ENCODE data around the gene MAP3K20. TPM values are rescaled to one million over a fixed set of nuclear protein-coding genes. Genes with fewer than 3 reads are reported as not detected.

Gene MAP3K20
- total RNA-seq, 2 donors from 2014 or later = 45.9 to 79.6 TPM

GRCh38 chr2:173216668-173217067, 141.0 kb downstream of the MAP3K20 start:
- Histone ChIP-seq H3K27ac (no peak overlapping the region), H3K27me3 (replicated peaks; ENCODE audit: insufficient read depth) (no peaks in the 10 kb centered on the region), H3K9me3 (no peaks in the 10 kb centered on the region), H3K4me3 (no peak overlapping the region), H3K36me3 (peaks cover 6% of the 10 kb centered on the region), H3K4me1 (ENCODE audit: control insufficient read depth in 1 of 2, low read depth in 2 of 2) (peaks cover 0 to 15% of the 10 kb centered on the region in 2 donors)
- ATAC-seq (ENCODE audit: insufficient number of reproducible peaks, low FRiP score, low read depth) (no peak), DNase-seq (ENCODE audit: low spot score) (no peak)
- TF ChIP-seq, protein P1, sequence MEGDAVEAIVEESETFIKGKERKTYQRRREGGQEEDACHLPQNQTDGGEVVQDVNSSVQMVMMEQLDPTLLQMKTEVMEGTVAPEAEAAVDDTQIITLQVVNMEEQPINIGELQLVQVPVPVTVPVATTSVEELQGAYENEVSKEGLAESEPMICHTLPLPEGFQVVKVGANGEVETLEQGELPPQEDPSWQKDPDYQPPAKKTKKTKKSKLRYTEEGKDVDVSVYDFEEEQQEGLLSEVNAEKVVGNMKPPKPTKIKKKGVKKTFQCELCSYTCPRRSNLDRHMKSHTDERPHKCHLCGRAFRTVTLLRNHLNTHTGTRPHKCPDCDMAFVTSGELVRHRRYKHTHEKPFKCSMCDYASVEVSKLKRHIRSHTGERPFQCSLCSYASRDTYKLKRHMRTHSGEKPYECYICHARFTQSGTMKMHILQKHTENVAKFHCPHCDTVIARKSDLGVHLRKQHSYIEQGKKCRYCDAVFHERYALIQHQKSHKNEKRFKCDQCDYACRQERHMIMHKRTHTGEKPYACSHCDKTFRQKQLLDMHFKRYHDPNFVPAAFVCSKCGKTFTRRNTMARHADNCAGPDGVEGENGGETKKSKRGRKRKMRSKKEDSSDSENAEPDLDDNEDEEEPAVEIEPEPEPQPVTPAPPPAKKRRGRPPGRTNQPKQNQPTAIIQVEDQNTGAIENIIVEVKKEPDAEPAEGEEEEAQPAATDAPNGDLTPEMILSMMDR (IDR thresholded peaks at IDR 0.05) = no peak

DNA sequence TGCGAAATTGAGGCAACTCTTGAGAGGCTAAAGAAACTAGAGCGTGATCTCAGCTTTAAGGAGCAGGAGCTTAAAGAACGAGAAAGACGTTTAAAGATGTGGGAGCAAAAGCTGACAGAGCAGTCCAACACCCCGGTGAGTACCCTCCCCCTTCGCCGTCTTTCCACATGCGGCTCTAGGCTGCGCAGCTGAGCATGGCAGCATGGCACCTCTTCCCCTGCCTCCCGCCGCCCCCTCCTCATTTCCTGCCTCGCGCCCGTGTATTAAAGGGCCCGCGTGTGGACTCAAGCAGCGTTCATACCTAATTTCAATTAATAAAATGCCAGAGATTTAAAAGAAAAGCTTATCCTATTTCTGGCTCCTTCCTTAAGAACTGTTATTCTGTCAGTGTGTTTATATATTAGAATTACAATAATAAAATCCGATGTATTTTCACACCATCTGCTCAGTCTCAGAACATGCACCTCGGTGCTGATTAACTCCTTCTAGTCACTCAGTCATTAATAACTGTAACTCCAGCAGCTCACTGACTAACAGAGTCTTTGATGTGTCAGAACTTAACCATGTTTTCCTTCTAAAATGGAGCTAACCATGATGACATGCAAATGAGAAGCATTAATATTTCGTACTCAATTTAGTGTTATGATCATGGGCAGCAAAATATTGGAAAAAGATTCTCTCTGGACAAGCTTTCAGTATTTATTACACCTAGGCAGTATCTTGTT, 141.6 kb downstream of the MAP3K20 start:
- TF ChIP-seq, protein P1 (IDR thresholded peaks at IDR 0.05) = no peak
- no peak overlapping the region for H3K4me3 ChIP-seq
- no peaks in the 10 kb centered on the region for H3K27me3 ChIP-seq (replicated peaks; ENCODE audit: insufficient read depth)
- no peaks in the 10 kb centered on the region for H3K9me3 ChIP-seq
- no peak for ATAC-seq (ENCODE audit: insufficient number of reproducible peaks, low FRiP score, low read depth)
- peaks cover 0 to 15% of the 10 kb centered on the region in 2 donors for H3K4me1 ChIP-seq (ENCODE audit: control insufficient read depth in 1 of 2, low read depth in 2 of 2)
- peaks cover 6% of the 10 kb centered on the region for H3K36me3 ChIP-seq
- no peak overlapping the region for H3K27ac ChIP-seq
- DNase-seq (ENCODE audit: low spot score) = no peak

GRCh38 chr2:173218326-173219056, 142.8 kb downstream of the MAP3K20 start:
- ATAC-seq (ENCODE audit: insufficient number of reproducible peaks, low FRiP score, low read depth) (no peak), DNase-seq (ENCODE audit: low spot score) (no peak)
- Histone ChIP-seq H3K4me1 (ENCODE audit: control insufficient read depth in 1 of 2, low read depth in 2 of 2) (peaks cover 0 to 15% of the 10 kb centered on the region in 2 donors), H3K27ac (no peak overlapping the region), H3K4me3 (no peak overlapping the region), H3K36me3 (peaks cover 6% of the 10 kb centered on the region), H3K27me3 (replicated peaks; ENCODE audit: insufficient read depth) (no peaks in the 10 kb centered on the region), H3K9me3 (no peaks in the 10 kb centered on the region)
- TF ChIP-seq, protein P1 (IDR thresholded peaks at IDR 0.05) = no peak

DNA sequence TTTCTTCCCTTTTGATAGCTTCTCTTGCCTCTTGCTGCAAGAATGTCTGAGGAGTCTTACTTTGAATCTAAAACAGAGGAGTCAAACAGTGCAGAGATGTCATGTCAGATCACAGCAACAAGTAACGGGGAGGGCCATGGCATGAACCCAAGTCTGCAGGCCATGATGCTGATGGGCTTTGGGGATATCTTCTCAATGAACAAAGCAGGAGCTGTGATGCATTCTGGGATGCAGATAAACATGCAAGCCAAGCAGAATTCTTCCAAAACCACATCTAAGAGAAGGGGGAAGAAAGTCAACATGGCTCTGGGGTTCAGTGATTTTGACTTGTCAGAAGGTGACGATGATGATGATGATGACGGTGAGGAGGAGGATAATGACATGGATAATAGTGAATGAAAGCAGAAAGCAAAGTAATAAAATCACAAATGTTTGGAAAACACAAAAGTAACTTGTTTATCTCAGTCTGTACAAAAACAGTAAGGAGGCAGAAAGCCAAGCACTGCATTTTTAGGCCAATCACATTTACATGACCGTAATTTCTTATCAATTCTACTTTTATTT, 145.6 kb downstream of the MAP3K20 start:
- TF ChIP-seq, protein P1 (IDR thresholded peaks at IDR 0.05) = no peak
- Histone ChIP-seq H3K9me3 (no peaks in the 10 kb centered on the region), H3K27ac (no peak overlapping the region), H3K27me3 (replicated peaks; ENCODE audit: insufficient read depth) (no peaks in the 10 kb centered on the region), H3K4me1 (ENCODE audit: control insufficient read depth in 1 of 2, low read depth in 2 of 2) (peaks cover 0 to 15% of the 10 kb centered on the region in 2 donors), H3K36me3 (peaks cover 6% of the 10 kb centered on the region), H3K4me3 (no peak overlapping the region)
- DNase-seq (ENCODE audit: low spot score) (no peak), ATAC-seq (ENCODE audit: insufficient number of reproducible peaks, low FRiP score, low read depth) (no peak)

GRCh38 chr2:173221937-173222594, 146.4 kb downstream of the MAP3K20 start:
- no peak for DNase-seq (ENCODE audit: low spot score)
- TF ChIP-seq, protein P1 (IDR thresholded peaks at IDR 0.05) = no peak
- peaks cover 0 to 15% of the 10 kb centered on the region in 2 donors for H3K4me1 ChIP-seq (ENCODE audit: control insufficient read depth in 1 of 2, low read depth in 2 of 2)
- peaks cover 6% of the 10 kb centered on the region for H3K36me3 ChIP-seq
- no peak overlapping the region for H3K4me3 ChIP-seq
- ATAC-seq (ENCODE audit: insufficient number of reproducible peaks, low FRiP score, low read depth) = no peak
- no peaks in the 10 kb centered on the region for H3K9me3 ChIP-seq
- no peak overlapping the region for H3K27ac ChIP-seq
- H3K27me3 ChIP-seq (replicated peaks; ENCODE audit: insufficient read depth) = no peaks in the 10 kb centered on the region

Measured in thoracic aorta (tissue), 2 donors.